ENCODE measurements around the gene MYOM3. TPM values are rescaled to one million over a fixed set of nuclear protein-coding genes. Genes with fewer than 3 reads are reported as not detected.

The MYOM3 gene
- total RNA-seq, 1 donor from 2014 or later = not detected

GRCh38 chr1:24120965-24121364, 9.0 kb upstream of the MYOM3 start:
- no peak overlapping the region for H3K4me3 Mint-ChIP-seq (ENCODE audit: unreplicated experiment)
- no peak for DNase-seq (ENCODE audit: extremely low spot score, unreplicated experiment)
- peaks cover 22% of the 10 kb centered on the region for H3K4me1 Mint-ChIP-seq (ENCODE audit: unreplicated experiment)
- no peaks in the 10 kb centered on the region for H3K9me3 Mint-ChIP-seq (ENCODE audit: unreplicated experiment)
- H3K27me3 Mint-ChIP-seq (ENCODE audit: unreplicated experiment) = no peaks in the 10 kb centered on the region
- TF ChIP-seq CTCF (IDR thresholded peaks at IDR 0.05) = no peak
- no peak overlapping the region for H3K27ac Mint-ChIP-seq (ENCODE audit: unreplicated experiment)
- no peaks in the 10 kb centered on the region for H3K36me3 Mint-ChIP-seq (ENCODE audit: unreplicated experiment)

GRCh38 chr1:24119859-24120756, 8.2 kb upstream of the MYOM3 start:
- DNase-seq (ENCODE audit: extremely low spot score, unreplicated experiment) = no peak

GRCh38 chr1:24119489-24119858, 7.5 kb upstream of the MYOM3 start:
- Mint-ChIP-seq H3K27me3 (ENCODE audit: unreplicated experiment) (no peaks in the 10 kb centered on the region), H3K4me3 (ENCODE audit: unreplicated experiment) (no peak overlapping the region), H3K36me3 (ENCODE audit: unreplicated experiment) (no peaks in the 10 kb centered on the region), H3K9me3 (ENCODE audit: unreplicated experiment) (no peaks in the 10 kb centered on the region), H3K4me1 (ENCODE audit: unreplicated experiment) (peaks cover 22% of the 10 kb centered on the region), H3K27ac (ENCODE audit: unreplicated experiment) (no peak overlapping the region)
- no peak for DNase-seq (ENCODE audit: extremely low spot score, unreplicated experiment)
- TF ChIP-seq CTCF (IDR thresholded peaks at IDR 0.05) = no peak

More at GRCh38 chr1:24119859-24120756, 8.2 kb upstream of the MYOM3 start:
- H3K27me3 Mint-ChIP-seq (ENCODE audit: unreplicated experiment) = no peaks in the 10 kb centered on the region
- TF ChIP-seq CTCF (IDR thresholded peaks at IDR 0.05) = no peak
- no peaks in the 10 kb centered on the region for H3K36me3 Mint-ChIP-seq (ENCODE audit: unreplicated experiment)
- peaks cover 22% of the 10 kb centered on the region for H3K4me1 Mint-ChIP-seq (ENCODE audit: unreplicated experiment)
- H3K9me3 Mint-ChIP-seq (ENCODE audit: unreplicated experiment) = no peaks in the 10 kb centered on the region
- no peak overlapping the region for H3K27ac Mint-ChIP-seq (ENCODE audit: unreplicated experiment)
- H3K4me3 Mint-ChIP-seq (ENCODE audit: unreplicated experiment) = no peak overlapping the region

GRCh38 chr1:24118410-24119242, 6.7 kb upstream of the MYOM3 start:
- no peaks in the 10 kb centered on the region for H3K9me3 Mint-ChIP-seq (ENCODE audit: unreplicated experiment)
- peaks cover 3% of the 10 kb centered on the region for H3K27me3 Mint-ChIP-seq (ENCODE audit: unreplicated experiment)
- no peak for TF ChIP-seq CTCF (IDR thresholded peaks at IDR 0.05)
- no peak overlapping the region for H3K27ac Mint-ChIP-seq (ENCODE audit: unreplicated experiment)
- no peaks in the 10 kb centered on the region for H3K36me3 Mint-ChIP-seq (ENCODE audit: unreplicated experiment)
- no peak for DNase-seq (ENCODE audit: extremely low spot score, unreplicated experiment)
- H3K4me1 Mint-ChIP-seq (ENCODE audit: unreplicated experiment) = peaks cover 22% of the 10 kb centered on the region
- H3K4me3 Mint-ChIP-seq (ENCODE audit: unreplicated experiment) = no peak overlapping the region

All from osteocyte (in vitro differentiated cells).